NCI-H187 treated with DMSO at 0.1 percent for 48 hours (cell line): ENCODE results near the gene BCL2L1.
A peak's percentile ranks its signal among the peaks of the same experiment; 100 is the strongest.

Experiments
- DNase-seq: peaks from one replicate; lab custom pipeline; 2025; lab: John Stamatoyannopoulos, UW

BCL2L1 gene

DNA sequence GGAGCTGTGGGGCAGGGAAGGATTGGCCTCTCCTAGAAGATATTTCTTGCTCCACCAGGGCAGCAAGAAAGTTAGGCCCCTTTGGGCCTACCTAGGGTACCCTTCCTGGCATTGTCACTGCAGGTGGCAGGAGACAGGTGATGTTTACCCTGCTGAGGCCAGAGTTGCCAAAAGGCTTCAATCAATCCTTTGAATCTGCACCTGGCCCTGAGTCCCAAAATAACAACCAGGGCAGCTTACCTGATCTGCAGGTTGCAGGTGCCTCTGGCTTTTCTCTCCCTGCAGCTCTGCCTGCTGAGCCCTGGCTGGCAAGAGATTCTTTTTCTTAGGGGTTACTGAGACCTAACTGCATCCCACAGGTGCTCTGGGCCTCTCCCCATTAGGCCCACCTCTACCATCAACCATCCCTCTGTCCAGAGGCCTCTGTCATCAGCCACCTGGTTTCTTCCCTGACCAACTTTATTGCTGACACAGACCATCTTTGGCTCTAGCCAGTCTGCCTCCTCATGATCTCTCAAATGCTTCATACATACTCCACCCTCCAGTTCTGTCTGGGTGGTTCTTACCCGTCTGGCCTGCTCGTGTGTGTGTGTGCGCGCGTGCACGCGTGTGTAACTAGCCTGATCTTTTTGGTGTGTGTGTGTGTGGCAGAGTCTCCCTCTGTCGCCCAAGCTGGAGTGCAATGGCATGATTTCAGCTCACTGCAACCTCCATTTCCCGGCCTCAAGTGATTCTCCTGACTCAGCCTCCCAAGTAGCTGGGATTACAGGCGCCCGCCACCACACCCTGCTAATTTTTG lies 13.7 kb downstream of the BCL2L1 start:
- DNase-seq = peak; percentile 83

DNA sequence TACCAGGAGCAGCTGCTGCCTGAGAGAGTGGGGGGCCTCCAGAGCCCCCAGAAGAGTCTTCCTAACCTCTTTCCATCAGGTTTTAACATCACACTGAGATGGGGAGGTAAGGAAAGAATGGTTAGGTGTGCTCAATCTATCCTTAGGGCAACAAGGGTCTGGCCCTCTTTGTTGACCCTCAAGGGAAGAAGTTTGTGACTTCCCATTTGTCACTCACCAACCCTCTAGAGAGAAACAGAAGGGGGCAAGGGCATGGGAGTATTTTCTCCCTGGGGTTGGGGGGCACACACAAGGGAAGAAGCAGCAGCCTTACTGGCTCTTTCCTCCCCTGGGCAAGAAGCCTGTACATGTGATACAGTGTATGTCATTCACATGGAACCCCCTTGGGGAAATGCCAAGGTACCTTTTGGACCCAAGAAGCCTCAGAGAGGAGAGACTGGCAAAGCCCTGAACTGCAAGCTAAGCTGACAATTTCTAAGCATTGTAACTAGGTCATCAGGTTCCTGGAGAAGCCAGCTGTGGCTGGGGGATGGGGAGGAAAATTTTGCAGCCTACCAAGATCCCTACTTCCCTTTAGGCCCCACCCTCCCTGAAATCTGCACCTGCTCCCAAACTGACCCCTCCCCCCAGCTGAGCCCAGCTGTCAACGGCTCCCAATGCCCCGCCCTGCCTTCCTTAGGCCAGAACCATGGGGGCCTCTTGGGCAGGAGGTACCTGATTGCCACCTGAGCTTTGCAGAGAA lies 14.5 kb downstream of the BCL2L1 start:
- peak; percentile 86 for DNase-seq

DNA sequence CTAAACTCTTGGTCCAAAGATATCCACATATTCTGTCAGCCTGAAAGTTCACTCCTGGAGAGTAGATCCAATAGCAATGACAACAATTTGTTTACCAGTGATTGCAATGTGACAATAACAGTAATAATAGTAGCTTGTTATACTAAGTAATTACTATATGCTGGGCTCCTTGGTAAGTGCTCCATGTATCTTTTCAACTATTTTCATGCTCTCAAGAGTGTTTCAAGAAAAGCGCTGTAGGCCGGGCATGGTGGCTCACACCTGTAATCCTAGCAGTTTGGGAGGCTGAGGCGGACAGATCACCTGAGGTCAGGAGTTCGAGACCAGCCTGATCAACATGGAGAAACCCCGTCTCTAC lies 15.4 kb downstream of the BCL2L1 start:
- DNase-seq = no peak

DNA sequence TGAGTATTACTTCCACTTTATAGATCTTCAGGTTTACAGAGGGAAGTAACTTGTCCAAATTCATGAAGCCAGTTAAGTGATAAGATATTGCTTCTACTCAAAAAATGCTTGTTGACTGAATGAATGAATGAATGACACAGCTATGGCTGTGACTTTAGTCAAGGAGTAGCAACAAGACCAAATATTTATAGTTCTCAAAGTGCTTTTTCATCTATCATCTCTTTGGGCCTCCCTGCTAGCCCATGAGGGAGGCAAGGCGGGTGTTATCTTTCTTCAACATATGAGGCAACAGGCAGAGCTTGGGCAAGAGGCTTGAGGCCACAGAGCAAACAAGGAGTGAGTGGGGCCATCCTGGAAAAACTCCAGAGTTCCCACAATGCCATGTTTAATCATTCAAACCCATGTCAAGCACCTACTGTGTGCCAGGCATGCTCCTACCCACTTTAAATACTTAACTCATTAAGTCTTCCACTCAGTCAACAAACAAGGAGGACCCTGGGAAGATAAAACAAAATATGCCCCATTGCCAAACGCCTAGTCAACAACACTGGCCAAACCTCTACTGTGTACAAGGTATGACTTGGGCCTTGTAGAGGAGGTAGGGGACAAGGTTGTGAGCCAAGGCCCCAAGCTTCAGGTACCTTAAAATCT lies 15.9 kb downstream of the BCL2L1 start:
- DNase-seq = no peak

DNA sequence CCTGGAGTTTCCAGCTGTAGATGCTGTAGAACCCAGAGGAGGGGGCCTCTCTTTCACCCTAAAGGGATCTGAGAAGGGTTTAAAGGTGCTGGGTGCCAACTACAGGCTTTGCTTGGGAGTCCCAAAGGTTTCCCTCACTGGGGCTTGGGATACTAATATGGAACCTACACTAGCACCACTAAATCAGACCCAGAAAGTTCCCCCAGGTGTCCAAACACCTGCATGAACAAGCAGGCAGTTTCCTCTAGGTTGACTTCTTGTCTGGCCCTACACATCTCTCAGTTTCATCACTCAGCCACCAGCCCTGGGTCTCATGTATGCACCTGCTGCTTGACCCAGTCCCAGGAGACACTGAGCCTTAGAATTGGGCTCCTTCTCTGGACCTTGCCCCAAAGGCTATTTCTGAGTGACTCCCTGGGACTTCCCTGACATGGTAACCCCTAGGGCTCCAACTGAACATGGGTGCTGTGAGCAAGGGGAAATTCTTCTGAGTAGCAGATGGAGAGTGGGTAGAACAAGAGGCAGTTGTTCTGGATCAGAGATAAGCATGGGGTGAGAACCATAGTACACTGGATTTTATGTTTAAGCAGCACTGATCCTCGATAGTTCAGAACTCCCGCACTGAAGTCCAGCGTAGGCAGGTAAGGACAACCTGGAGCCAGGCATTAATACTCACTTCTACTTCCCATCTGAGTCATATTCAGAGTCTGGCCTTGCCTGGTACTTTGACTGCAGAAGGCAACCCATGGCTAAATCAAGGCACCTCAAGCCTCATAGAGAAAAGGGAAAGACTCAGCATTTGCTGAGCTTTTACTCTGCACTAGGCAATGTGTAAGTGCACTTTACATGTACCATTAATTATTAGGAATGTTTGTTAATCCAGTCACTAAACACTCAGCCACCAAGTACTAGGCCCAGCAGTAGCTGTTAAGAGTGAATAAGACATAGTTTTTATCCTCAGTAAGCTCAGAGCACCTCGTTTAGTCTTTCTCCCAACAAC lies 16.8 kb downstream of the BCL2L1 start:
- no peak for DNase-seq

DNA sequence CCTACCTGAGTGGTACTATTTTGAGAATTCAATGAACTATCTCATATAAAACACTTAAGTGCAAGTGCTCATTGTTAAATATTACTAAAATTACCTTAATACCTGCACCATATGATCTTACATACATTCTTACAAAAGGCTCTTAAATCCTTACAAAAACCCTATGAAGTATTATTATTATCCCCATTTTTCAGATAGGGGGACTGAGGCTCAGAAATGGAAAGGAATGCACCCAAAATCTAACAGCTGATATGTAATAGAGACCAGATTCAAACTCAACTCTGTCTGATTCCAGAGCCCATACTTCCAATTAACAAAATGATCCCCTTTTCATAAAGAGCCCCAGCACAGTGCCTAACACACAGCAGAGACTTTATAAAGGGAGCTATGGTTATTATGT lies 17.5 kb downstream of the BCL2L1 start:
- DNase-seq = no peak

DNA sequence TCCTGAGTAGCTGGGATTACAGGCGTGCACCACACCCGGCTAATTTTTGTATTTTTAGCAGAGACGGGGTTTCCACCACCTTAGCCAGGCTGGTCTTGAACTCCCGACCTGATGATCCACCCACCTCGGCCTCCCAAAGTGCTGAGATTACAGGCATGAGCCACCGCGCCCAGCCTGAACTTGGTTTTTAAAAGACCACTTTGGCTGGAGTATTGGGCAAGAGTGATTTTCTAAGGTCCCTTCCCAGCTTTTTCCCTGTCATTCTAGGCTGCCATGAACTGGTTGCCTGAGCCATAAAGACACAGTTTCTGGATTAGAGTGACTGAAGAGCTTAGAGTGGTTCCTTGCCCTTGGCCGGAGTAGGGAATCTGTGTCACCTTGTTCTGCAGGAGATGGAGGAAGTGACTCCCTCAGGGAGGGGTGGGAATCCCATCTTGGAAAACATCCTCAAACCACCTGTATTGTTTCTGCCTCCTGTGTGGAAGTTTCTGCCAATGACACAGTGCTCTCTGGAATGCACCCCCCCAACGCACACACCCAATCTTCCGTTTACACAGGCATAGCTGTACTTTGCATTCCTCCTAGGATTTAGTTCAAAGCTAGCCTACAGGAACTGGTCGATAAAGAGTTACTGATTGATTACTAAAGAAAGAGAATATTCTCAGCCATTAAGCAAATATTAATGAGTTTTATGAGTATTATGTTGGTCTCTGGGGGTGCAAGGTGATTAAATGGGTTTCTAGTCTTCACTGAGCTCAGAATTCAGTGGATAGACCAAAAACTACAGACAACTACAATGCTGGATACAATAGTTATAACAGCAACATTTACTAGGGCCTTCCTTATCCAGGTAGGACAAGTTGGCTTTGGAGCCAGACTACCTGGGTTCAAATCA lies 18.2 kb downstream of the BCL2L1 start:
- no peak for DNase-seq

DNA sequence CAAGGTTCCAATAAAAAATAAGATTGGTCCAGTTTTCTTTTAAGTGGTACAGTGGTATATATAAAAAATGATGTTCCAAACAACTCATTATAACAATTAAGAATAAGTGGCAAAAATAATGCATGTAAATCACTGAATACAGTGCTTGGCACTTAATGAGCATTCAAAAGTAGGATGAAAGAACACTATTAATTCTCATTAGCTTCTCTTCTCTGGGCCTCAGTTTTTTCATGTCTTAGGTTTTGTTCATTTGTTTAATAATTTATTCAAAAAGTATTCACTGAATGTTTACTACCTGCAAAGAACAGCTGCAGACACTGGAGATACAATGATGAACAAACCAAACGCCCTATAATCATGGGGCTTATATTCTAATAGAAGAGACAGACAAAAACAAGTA lies 21.1 kb downstream of the BCL2L1 start:
- no peak for DNase-seq

DNA sequence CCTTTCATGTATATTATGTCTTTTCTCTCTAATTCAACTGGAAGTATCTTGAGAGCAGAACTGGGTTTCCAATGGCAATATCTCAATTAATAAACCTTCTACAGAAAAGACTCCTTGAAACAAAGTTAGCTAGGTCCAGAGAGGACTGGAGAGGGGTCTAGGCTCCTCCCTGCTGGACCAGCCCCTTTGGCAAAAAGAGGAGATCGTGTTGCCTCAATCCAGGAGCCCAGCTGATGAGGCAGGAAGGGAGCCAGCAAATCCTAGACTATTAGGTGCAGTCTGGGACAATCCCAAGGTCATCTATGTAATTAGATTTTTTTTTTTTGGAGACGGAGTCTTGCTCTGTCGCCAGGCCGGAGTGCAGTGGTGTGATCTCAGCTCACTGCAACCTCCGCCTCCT lies 21.9 kb downstream of the BCL2L1 start:
- no peak for DNase-seq

DNA sequence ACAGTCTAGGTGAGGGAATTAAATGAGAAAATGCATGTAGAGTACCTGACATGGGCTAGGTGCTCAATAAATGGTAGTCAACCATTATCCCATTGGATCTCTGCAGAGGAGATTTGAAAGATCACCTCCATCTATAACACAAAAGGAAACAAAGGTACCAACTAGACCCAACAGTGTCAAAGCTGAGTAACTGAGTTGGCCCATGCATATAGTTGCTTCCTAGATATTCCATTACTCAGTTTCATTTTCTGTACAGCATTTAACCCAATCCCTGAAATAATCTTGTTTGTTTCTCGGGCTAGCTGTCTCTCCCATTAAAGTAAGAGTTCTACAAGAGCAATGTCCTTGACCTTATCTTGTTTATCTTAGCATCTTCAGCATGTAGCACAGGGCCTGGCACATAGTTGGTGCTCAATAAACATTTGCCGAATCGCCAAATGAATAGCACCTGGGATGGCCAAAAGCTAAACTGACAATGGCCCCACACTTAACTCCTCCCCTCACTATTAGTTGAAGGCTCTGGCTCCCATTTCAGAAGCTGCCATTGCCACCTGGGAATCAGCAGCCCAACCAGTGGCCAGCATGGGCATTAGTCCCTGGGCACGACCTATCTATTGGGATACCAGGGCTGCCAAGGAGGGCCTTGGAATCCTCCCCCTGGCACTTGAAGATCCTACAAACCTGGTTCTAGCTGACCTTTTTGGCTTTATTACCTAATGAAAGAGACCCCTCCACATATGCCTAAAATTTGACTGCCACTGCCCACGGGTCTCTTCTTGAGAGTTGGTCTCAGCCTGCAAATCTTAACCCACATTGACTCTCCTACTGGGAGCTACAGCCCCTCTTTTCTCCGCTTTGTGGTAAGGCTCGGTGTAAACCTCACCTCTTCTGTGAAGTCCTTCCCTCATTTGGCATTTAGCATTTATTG lies 22.6 kb downstream of the BCL2L1 start:
- no peak for DNase-seq

DNA sequence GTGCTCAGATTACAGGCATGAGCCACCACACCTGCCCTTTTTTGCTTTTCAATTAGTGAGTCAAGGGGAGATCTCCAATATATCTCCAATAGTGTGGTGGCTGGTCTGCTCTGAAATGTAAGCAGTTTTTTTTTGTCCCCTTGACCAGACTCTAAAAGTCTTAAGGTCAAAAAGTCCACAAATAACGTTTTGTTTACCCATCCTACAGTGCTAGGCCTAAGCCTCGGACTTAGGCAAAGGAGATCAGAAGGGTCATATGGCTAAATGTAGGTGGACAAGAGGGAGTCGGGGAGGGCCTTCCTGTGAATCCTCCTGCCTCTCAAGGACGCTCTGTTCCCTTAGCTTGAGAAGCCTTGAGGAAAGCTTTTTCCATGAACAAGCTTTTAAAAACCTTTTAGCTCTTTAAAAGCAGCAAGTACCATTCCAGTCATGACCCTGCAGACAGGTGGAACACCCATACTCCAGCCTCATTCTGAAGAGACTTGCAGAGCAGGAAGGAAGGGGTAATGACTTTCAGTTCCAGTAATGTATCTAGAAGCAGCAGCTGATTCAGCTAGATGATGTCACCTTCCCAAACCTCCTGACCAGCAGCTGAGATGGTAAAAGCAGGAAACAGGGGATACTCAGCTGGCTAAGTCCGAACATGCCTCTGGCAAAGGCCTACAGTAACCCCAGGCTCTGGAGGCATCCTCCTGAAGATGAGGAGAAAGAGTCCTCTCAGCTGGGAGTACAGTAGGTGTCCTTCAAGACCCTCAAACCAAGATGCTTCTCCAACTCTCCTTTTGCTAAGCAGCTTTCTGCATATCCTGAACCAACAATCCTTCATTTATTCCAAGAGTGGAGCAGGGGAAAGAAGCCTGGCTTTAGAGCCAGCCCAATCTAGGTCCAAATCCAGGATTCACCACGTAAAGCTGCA lies 23.6 kb downstream of the BCL2L1 start:
- DNase-seq = peak; percentile 78

DNA sequence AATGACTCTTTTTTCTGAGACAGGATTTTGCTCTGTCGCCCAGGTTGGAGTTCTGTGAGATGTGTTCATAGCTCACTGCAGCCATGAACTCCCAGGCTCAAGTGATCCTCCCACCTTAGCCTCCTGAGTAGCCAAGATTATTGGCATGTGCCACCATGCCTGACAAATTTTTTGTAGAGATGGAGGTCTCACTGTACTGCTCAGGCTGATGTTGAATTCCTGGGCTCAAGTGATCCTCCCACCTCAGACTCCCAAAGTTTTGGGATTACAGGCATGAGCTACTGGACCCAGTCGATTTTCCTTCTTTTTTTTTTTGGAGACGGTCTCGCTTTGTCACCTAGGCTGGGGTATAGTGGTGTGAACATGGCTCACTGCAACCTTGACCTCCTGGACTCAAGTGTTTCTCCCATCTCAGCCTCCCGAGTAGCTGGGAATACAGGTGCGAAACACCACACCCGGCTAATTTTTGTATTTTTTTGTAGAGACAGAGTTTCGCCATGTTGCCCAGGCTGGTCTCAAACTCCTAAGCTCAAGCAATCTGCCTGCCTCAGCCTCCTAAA lies 24.3 kb downstream of the BCL2L1 start:
- DNase-seq = no peak

DNA sequence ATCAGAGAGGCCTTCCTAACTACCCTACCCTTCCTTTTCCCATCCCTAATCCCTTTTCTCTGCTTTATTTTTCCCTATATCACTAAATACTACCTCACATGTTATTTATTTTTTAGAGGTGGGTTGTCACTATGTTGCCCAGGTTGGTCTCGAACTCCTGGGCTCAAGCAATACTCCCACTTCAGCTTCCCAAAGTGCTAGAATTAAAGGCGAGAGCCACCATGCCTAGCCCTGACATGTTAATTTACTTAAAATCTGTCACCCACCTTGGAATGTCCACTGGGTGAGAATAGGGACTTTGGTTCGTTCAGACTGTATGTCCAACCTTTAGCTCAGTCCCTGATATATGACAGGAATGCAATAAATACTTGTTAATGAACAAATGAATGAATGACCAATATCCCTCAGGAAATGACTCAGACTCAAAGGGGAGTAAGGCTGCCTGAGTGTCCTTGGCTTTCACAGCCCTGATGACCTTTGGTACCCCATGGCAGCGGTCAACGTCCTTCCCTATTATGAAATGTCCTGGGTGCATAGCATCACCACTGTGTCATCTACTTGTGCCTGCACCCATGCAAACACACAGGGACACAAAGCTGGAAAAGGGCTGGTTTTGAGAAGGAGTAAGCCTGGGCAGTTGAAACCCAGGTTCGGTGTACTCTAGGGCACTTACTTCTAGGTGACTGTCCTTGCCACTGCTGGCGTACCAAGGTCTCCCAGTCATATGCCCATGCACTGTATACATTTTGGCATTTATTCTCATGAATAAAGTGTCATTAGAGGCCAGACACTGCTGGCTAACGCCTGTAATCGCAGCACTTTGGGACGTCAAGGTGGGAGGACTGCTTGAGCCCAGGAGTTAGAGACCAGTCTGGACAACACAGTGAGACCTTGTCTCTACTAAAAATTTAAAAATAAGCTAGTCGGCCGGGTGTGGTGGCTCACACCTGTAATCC lies 26.5 kb downstream of the BCL2L1 start:
- no peak for DNase-seq

DNA sequence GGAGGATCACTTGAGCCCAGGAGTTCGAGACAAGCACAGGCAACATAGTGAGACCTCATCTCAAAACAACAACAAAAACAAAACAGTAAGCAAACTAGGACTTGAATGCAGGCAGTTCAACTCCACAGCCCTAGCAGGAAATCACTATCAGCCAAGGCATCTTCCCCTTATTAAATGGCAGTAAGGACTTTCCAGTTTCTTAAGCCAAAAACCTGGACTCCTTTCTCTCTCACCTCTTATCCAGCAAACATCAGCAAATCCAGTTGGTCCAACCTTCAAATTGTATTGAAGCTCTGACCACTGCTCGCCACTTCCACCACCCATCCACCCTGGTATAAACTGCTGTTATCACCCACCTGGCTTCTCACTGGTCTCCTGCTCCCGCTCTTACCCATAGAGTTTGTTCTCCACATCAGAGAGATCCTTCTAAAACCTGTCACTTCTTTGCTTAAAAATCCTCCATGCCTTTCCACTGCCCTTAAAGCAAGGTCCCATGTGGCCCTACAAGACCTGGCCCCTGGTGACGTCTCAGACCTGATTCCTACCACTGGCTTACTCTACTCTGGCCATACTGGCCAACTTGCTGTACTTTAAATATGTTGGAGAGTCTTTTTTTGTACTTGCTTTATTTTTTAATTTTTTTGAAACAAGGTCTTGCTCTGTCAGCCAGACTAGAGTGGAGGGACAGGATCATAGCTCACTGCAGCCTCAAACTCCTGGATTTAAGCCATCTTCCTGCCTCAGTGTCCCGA lies 27.6 kb downstream of the BCL2L1 start:
- DNase-seq = no peak

DNA sequence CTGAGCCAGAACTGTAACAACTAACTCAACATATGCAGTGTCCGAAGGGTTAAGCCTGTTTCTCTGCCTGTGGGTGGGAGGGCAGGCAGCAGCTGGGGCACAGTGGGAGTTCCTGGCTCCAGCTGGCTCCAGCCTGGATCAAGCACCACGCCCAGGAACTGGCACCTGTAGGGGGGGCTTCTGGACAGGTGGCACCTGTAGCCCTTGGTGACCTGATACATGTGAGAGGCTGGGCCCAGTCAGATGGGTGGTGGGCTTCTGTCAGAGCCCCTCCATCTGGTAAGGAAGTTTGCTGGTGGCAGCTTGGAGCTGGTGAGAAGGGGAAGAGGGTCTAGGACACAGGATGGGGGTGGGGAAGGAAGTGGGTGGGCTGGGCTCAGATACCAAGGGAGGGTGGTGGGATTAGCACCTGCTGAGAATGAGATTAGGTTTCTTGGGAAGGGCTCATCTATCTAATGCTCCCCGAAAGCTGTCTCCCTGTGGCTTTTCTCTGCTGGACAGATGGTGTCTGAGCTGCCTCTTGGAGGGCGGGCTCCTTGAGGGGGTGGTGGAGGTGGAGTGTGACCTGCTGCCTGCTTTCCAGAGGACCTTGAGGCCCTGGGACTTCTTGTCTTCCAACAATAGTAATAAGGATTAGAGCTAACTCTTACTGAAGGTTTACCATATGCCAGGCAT lies 28.5 kb downstream of the BCL2L1 start:
- no peak for DNase-seq

DNA sequence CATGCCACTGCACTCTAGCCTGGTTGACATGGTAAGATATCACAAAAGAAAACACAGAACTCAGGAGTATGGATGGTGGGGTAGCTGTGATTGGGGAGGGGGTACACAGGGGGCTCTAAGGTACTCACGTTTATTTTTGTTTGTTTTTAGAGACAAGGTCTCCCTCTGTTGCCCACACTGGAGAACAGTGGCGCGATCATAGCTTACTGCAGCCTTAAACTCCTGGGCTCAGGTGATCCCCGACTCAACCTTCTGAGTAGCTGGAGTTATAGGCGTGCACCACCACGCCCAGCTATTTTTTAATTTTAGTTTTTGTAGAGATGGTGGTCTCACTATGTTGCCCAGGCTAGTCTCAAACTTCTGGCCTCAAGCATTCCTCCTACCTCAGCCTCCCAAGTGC lies 29.3 kb downstream of the BCL2L1 start:
- no peak for DNase-seq
